CD4-positive, alpha-beta T cell treated with Interleukin-15 for 1 hour (primary cell): ENCODE data around the gene INPPL1.

Experiments
- DNase-seq: peaks from one replicate; pipeline ENCODE4 v3.0.0-alpha.2; 2020

Gene INPPL1

DNA sequence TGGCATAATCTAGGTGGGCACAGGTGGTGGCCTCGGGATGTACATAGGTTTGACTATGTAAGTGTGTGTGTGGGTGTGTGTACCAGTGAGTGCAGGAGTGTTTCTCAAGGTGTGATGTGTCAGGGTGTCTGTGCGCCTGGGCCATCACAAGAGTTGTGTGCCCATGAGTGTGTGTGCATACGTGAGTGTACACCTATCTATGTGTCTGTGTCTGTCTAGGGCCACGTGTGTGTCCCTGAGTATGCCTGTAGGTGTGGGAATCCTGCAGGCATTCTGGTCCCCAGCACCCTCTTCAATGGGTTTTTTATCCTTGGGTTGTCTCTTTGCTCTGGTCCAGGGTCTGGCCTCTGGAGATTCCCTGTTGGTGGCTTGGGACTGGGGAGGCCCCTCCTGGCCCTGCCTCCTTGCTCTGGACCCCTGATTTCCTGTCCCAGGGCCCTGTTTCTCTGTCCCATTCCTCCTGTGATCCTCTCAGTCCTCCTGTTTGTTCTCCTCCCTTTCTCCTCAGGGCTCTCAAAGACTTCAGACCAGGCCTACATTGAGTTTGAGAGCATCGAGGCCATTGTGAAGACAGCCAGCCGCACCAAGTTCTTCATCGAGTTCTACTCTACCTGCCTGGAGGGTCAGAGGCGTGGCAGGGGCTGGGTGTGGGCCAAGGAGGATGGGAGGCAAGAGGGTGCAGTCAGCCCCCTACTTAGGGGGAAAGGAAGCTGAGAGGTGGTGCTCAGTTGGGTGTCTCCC is 9.4 kb downstream of the INPPL1 start:
- DNase-seq = no peak

DNA sequence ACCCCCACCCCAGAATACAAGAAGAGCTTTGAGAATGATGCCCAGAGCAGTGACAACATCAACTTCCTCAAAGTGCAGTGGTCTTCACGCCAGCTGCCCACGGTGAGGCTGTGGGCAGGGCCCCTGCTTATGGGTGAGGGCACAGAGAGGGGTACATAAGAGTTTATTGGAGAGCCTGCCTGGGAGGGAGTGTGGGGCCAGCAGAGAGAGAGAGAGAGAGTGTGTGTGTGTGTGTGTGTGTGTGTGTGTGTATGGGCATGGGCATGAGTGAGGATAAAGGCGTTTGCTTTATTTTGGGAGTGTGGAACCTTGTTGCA is 9.9 kb downstream of the INPPL1 start:
- no peak for DNase-seq

GRCh38 chr11:72234920-72235319 is 10.4 kb downstream of the INPPL1 start:
- no peak for DNase-seq

DNA sequence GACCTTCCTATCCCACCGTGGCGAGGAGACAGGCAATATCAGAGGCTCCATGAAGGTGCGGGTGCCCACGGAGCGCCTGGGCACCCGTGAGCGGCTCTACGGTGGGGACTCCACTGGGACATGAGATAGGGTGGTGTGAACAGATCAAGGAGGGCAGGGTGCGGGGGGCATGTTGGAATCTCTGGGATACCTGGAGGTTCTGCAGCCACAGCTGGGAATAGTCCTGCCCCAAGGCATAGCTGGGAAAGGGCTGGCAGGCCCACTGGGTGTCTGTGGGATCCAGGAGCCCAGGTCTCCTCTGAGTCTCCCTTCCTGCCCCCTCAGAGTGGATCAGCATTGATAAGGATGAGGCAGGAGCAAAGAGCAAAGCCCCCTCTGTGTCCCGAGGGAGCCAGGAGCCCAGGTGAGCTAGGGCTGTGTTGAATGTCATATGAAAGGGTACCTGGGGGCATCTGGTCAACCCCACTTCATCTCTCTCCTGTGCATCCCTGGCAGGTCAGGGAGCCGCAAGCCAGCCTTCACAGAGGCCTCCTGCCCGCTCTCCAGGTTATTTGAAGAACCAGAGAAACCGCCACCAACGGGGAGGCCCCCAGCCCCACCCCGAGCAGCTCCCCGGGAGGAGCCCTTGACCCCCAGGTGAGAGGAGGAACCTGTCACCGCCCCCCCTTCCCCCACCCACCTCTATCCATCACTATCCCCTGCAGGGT is 10.9 kb downstream of the INPPL1 start:
- DNase-seq = no peak

DNA sequence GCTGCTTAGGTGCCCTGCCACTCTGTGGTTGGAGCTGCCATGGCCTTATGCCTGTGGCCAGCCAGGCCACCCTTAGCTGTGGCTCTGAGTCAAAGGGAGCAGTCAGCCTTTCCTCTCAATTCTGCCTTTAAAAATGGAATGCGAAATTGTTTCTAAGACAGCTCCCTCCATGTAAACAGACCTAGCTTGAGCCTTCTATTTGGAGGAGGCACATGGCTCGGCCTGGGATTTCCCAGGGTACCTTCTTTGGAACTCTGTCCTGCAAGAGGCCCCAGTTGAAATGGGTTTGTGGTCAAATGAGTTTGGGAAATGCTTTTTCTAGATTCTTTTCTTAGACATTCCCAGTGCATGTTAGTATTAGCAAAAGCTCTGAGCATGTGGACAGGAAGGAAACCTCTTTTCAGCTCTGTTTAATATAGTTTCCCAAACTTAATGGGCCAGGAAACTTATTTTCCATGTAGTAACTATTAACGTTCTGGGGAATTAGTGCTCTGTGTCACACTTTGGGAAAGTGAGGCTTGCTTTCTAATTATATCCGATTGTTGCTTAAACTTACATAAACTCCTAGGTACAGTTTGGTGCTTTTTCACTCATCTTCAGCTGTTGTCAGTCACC is 11.6 kb downstream of the INPPL1 start:
- DNase-seq = no peak

DNA sequence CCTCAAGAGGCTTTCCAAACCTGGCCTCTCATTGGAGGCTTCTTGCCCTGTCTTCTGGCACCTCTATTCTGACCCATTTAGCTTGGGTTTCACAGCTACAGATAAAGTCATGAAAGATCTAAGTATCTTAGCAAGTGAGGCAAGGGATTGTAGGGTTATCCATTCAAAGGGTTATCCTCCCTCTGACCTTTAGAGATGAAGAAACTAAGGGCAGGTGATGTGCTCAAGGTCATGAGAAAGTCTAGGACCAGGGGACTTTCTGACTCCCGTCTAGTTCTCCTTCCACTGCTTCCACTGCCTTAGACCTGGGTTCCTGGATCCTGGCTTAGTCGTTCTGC is 12.2 kb downstream of the INPPL1 start:
- DNase-seq = no peak

- no peak for DNase-seq
Measured at GRCh38 chr11:72237112-72237931, 12.8 kb downstream of the INPPL1 start.

DNA sequence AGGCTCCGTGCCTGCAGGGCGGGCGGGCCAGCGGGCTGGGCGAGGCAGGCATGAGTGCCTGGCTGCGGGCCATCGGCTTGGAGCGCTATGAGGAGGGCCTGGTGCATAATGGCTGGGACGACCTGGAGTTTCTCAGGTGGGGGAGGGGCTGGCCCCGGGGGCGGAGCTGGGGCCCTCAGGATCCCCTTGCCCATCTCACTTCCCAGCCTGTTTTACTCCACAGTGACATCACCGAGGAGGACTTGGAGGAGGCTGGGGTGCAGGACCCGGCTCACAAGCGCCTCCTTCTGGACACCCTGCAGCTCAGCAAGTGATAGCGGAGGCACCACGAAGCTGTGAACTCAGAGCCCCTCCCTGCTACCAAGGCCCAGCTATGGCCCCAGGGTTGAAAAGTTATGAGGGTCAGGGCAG is 13.5 kb downstream of the INPPL1 start:
- peak; percentile 57 for DNase-seq

DNA sequence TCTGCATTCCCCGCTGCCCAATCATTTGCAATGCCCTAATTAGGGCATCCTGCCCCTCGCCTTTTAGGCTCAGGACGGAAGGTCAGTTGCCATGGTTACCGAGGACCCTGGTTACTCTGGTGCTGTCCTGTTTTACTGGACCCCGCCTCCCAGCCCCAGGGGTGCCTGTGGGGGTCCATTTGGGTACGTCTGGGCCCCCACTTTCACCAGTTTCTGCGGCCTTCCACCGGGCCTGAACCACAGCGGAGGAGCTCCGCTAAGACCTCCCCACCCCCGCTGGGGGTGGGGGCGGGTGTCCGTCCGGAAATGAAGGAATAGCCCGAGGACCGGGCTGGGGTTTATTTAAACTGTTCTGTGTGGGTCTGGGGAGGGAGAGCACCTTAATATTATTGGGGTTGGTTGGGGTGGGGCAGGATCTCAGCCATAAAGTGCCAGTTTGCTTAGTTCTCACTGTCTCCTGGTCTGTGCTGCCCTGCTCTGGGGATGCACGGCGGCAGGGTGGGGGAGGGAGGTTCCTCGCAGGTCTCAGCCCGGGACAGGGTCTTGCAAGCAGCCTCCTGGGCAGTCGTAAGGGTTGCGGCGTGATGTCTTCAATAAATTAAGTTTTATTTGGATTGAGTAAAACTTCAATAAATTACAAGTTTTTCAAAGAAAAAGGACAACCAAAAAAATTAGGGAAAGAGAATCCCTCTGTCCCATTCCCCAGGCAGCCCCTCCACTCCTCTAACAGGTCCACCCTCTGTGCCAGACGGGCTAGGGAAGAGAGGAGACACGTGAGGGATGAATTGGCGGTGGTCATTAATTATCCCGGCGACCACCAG is 14.1 kb downstream of the INPPL1 start:
- no peak for DNase-seq

GRCh38 chr11:72239313-72239848 is 14.8 kb downstream of the INPPL1 start:
- no peak for DNase-seq

DNA sequence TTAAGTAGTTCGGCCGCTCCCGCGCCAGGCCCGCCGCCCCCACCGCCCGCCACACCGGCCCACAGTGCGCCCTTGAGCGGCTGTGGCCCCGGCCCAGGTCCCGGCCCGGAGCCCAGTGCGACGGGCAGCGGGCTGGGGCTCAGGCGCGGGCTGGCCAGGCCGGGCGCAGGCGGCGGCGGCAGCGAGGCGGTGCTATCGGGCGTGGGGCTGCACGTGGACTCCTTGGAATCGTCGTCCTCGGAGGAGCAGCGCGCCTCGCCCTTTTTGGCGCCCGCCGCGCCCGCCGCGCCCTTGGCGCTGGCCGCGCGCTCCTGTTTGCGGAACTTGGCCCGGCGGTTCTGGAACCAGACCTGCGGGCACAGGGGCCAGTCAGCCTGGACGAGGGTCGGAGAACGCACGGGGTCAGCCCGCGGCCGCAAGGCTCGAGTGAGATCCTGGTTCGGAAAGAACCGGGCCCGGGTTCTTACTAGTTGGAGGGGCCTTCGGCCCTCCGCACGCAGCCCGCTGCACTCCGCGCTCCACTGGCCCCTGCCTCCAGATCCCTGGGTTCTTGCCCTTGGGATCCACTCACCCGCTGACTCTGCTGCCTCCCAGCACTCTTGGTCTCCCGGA is 15.4 kb downstream of the INPPL1 start:
- DNase-seq = peak; percentile 31

- DNase-seq = no peak
Measured at GRCh38 chr11:72240461-72241290, 16.1 kb downstream of the INPPL1 start.

- no peak for DNase-seq
Measured at GRCh38 chr11:72241291-72241781, 16.8 kb downstream of the INPPL1 start.

DNA sequence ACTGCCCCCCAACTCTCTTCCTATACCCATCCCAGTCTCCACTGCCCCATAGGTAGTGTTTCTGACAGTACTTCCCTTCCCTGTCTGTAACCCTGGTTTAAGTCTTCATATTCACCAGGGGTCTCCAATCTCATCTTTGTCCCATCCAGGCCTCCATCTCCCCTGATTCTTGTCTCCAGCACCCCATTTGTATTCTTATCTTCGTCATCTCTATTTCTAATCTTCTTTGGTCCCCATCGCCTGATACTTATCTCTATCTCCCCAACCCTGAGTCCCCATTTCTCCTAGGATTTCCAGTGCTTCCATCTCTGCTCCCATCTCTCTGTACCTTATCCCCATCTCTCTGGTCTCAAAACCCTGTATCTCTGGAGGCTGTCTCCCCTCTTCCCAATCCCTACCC is 17.6 kb downstream of the INPPL1 start:
- no peak for DNase-seq

DNA sequence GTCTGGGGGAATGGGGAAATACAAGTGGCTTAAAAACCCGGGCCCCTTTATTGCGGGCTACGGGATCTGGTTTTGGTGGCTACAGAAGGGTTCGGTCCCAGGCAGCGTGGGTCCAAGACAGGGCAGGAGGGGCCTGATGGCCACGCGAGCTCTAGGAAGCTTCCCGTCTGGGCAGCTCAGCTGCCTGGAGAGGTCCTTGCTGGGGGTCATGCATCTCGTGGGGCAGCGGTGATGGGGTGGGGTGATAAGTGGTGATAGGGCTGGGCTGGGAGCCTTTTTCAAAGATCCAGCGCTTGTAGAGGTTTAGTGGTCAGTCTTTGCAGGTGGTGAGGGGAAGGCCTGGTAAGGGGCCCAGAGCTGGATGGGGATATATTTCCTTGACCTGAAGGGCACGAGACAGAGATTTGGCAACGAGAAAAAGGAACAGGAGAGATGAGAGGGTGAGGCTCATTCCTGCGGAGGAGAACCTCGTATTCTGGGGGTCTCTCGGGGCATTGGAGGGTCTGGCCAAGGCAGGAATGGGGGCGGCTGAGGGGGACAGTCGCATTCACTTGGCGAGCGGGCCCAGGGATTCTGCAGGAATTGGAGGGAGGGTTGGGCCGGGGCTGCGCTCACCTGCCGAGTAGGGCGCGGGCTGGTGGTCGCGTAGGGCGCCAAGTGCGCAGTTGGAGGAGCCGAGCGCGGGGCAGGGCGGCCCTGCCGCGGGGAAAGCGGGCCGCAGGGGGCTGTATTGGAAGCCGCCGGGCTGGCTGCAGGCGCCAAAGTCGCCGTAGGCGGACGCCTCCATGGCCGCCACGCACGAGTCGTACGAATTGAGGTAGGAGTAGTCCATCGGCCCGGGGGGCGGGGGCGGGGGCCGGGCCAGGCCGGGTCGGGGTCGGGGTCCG is 18.8 kb downstream of the INPPL1 start:
- no peak for DNase-seq

DNA sequence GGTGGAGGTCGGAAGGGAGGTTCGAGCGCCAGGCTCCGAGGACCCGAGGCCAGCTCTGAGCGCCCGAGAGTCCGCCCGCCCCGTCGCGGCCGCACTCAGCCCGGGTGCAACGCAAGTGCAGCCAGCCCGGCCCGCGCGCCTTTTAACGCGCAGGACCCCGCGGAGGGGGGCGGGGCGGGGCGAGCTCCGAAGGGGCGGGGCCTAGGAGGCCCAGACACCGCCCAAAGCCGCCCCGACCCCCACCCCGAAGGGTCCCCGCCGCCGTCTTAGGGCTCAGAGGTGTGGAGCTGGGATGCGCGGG is 19.4 kb downstream of the INPPL1 start, which contains the start of gene PHOX2A:
Gene PHOX2A, minus strand, starts transcription at position 117 of the 301 bp plus-strand sequence. CDS start 172 bp downstream, outside the sequence.
- DNase-seq = no peak

- no peak for DNase-seq
Measured at GRCh38 chr11:72244361-72245262, 20.0 kb downstream of the INPPL1 start.

DNA sequence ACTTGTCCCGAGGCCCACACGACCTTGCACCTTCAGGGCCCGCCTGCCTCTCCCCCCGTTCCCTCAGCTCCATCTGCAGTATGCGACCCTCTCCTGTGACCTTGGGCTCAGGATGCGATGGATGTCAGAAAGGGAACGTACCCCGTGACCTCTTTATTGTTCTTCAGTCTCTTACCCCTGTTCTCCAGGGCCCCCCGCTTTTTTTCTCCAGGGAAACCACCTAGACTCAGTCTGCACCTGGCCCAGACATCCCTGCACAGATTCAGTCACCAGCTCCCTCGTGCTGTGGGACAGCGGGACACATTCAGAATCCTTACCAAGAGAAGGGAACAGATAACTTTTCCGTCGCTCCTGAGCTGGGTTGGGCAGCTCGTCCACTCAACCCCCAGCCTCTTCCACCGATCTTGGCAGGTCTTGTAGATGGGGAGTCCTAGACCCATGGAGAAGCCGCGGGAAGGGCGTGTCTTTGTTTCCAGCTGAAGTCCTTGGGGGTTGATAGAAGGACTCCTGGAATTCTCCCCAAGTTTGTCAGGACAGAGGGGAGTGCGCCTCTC is 20.8 kb downstream of the INPPL1 start:
- DNase-seq = no peak
